PFSK-1 (cell line): ENCODE data around the gene TMEFF1.

ENCODE experiments used
- FOXP2 ChIP-seq: optimal IDR thresholded peaks from 2 replicates; pipeline ENCODE3; 2011; ENCODE audit warnings: borderline replicate concordance, control low read depth, inconsistent platforms; ENCODE audit not compliant: insufficient read depth; ENCODE audit errors: extremely low read length, extremely low read depth
- POLR2AphosphoS5 ChIP-seq: IDR thresholded peaks from 2 replicates; pipeline ENCODE4 v1.6.1; 2012; ENCODE audit warnings: low read depth, mild to moderate bottlenecking, control low read depth, low read length, moderate library complexity
- REST ChIP-seq, 2 experiments: IDR thresholded peaks; 2 replicates each; pipeline versions ENCODE4 v1.6.1 to v1.8.0; 2011 to 2012; ENCODE audit warnings: low read depth in 2 of 2, low read length in 2 of 2, control low read depth in 1 of 2, inconsistent platforms in 1 of 2, mild to moderate bottlenecking in 1 of 2, moderate library complexity in 1 of 2; ENCODE audit not compliant: insufficient read depth in 1 of 2
- SIN3A ChIP-seq: IDR thresholded peaks from 2 replicates; pipeline ENCODE4 v1.6.1; 2012; ENCODE audit warnings: mild to moderate bottlenecking, low read length, moderate library complexity, borderline replicate concordance; ENCODE audit not compliant: insufficient read depth
- TAF1 ChIP-seq: IDR thresholded peaks from 2 replicates; pipeline ENCODE4 v1.6.1; 2012; ENCODE audit warnings: low read length, control low read depth, borderline replicate concordance; ENCODE audit not compliant: insufficient read depth

TMEFF1 gene

GRCh38 chr9:100525563-100525962, 52.6 kb downstream of the TMEFF1 start:
- no peak for TF ChIP-seq SIN3A
- no peak for TF ChIP-seq TAF1

- TF ChIP-seq POLR2AphosphoS5 (no peak), REST (IDR thresholded peaks at IDR 0.05; ENCODE audit: insufficient read depth in 1 of 2, low read depth in 2 of 2, low read length in 2 of 2) (no peak), TAF1 (no peak), FOXP2 (no peak), SIN3A (no peak)
These were observed 61.5 kb downstream of the TMEFF1 start for GRCh38 chr9:100534401-100534800.

DNA sequence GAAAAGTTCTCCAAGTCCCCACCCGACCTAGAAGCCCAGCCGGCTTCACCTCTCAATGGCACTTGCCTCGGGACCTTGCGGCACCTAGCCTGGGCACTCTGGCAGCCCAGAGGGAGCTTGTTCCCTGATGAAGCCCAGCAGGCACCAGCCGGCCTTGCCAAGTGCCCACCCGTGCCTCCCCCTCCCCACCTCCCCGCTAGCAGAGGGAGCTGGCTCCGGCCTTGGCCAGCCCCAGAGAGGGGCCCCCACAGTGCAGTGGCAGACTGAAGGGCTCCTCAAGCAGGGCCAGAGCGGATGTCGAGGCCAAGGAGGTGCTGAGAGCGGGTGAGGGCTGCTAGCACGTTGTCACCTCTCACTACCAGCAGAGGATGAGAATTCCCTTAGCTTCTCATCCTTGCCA, 67.4 kb downstream of the TMEFF1 start:
- TF ChIP-seq REST (IDR thresholded peaks at IDR 0.05; ENCODE audit: insufficient read depth in 1 of 2, low read depth in 2 of 2, low read length in 2 of 2) (no peak), FOXP2 (no peak), SIN3A (no peak), POLR2AphosphoS5 (no peak), TAF1 (no peak)

DNA sequence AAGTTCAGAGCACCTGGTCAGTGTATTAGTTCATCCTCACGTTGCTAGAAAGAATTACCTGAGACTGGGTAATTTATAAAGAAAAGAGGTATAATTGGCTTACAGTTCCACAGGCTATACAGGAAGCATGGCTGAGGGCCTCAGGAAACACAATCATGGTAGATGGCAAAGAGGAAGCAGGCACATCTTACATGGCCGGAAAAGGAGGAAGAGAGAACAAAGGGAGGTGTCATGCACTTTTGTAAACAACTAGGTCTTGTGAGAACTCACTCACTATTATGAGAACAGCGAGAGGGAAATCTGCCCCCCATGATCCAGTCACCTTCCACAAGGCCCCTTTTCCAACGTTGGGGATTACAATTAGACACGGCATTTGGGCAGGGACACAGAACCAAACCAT, 76.1 kb downstream of the TMEFF1 start:
- TF ChIP-seq SIN3A, result no peak
- TF ChIP-seq FOXP2, result no peak
- TF ChIP-seq POLR2AphosphoS5, result no peak

DNA sequence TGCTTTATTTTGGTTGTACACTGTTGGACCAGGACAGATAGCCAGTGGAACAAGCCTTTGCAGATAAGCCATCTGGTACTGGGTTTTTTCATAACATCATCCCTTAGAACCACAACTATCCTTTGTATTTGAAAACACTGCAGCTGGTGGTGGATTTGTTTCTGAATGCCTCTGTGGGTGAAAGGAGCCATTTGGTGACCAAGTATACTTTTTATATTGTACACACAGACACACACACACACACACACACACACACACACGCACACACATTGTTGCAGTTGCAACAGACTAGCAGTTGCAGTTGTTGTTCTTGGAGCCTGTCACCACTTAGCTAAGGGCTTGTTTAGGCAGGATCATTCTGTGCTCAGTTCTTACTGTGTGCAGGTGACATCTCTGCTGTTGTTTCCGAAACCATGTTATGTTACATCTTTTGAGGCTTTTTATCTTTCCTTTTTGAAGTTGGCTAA, 82.0 kb downstream of the TMEFF1 start:
- TF ChIP-seq FOXP2 (no peak), REST (IDR thresholded peaks at IDR 0.05; ENCODE audit: insufficient read depth in 1 of 2, low read depth in 2 of 2, low read length in 2 of 2) (no peak), TAF1 (no peak), POLR2AphosphoS5 (no peak), SIN3A (no peak)

- TF ChIP-seq REST (IDR thresholded peaks at IDR 0.05; ENCODE audit: insufficient read depth in 1 of 2, low read depth in 2 of 2, low read length in 2 of 2) (no peak), POLR2AphosphoS5 (no peak)
These were observed 82.5 kb downstream of the TMEFF1 start for GRCh38 chr9:100555471-100555870.

GRCh38 chr9:100557053-100557452, 84.1 kb downstream of the TMEFF1 start:
- TF ChIP-seq FOXP2, result no peak
- TF ChIP-seq REST (IDR thresholded peaks at IDR 0.05; ENCODE audit: insufficient read depth in 1 of 2, low read depth in 2 of 2, low read length in 2 of 2), result no peak
- TF ChIP-seq TAF1, result no peak
- no peak for TF ChIP-seq SIN3A
- no peak for TF ChIP-seq POLR2AphosphoS5
